ENCODE results near the gene CYP4F22.
"Not testable (repeated sequence)": the region's sequence is repeated elsewhere in the genome, so short reads cannot be mapped to it uniquely, and the experiment has no call there.

The CYP4F22 gene

DNA sequence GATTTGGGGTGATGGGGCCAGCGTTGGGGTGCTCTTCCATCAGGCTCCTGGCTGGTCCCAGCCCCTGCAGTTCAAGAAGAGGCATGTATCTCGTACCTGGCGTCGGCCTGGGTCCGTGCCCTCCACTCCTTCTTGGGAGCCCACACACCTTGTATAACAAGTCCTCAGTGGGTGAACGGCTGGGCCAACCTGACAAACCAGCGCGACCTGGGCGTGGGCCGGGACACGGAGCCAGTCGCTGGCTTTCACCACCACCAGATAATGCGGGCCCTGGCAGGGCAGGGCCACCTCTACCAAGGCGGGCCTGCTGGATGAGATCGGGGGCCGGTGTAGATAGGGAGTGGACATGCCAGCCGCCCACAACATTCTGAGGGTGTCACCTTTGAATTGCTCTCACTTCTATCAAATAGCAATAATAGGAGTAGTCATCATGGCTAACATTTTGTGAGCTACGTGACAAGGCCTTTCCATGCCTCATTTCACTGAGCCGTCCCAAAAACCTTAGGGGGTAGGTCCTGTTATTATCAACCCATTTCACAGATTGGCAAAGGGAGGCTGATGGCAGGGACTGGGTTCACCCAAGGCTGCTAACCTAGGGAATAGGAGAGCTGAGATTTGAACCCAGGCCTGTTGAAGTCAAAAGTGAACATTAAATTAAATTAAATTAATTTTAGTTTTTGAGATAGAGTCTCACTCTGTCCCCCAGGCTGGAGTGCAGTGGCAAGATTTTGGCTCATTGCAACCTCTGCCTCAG is 3.5 kb downstream of the CYP4F22 start:
- H3K4me3 ChIP-seq (ENCODE audit: control insufficient read depth, low read depth, low read length), result no peak overlapping the region
- TF ChIP-seq, protein P1, sequence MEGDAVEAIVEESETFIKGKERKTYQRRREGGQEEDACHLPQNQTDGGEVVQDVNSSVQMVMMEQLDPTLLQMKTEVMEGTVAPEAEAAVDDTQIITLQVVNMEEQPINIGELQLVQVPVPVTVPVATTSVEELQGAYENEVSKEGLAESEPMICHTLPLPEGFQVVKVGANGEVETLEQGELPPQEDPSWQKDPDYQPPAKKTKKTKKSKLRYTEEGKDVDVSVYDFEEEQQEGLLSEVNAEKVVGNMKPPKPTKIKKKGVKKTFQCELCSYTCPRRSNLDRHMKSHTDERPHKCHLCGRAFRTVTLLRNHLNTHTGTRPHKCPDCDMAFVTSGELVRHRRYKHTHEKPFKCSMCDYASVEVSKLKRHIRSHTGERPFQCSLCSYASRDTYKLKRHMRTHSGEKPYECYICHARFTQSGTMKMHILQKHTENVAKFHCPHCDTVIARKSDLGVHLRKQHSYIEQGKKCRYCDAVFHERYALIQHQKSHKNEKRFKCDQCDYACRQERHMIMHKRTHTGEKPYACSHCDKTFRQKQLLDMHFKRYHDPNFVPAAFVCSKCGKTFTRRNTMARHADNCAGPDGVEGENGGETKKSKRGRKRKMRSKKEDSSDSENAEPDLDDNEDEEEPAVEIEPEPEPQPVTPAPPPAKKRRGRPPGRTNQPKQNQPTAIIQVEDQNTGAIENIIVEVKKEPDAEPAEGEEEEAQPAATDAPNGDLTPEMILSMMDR (IDR thresholded peaks at IDR 0.05; ENCODE audit: control insufficient read depth, insufficient read depth, low read depth, low read length, missing control alignments), result no peak
- no peak for DNase-seq (ENCODE audit: low read depth)

DNA sequence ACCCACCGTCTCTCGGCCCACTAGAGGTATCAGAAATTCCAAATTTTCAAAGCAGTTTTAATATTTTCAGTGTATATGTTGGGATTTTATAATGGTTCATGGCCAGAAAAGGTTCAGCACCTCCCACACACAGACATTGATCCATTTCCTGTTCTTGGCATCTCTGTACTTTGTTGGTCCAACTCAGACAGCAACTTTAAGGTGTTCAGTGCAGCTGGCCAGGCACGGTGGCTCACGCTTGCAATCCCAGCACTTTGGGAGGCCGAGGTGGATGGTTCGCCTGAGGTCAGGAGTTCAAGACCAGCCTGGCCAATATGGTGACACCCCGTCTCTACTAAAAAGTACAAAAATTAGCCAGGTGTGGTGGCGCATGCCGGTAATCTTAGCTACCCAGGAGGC is 6.9 kb downstream of the CYP4F22 start:
- not testable (repeated sequence) for DNase-seq (ENCODE audit: low read depth); H3K4me3 ChIP-seq (ENCODE audit: control insufficient read depth, low read depth, low read length)

GRCh38 chr19:15516363-15516762 is 8.0 kb downstream of the CYP4F22 start:
- H3K4me3 ChIP-seq (ENCODE audit: control insufficient read depth, low read depth, low read length), result no peak overlapping the region
- DNase-seq (ENCODE audit: low read depth), result no peak
- TF ChIP-seq, protein P1 (IDR thresholded peaks at IDR 0.05; ENCODE audit: control insufficient read depth, insufficient read depth, low read depth, low read length, missing control alignments), result no peak

DNA sequence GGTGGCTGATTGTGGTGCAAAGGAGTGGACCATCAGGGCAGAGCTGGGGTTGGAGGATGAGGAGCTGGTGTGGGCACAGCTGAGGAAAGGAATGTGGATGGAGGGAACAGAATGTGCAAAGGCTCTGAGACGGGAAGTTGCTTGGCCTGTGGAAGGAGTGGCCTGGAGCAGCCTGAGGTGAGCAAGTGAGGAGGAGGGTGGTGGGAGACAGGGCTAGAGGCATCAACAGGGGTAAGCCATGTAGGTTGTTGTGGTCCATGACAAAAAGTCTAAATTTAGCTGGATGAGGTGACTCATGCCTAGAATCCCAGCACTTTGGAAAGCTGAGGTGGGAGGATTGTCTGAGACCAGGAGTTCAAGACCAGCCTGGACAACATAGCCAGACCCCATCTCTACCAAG is 9.5 kb downstream of the CYP4F22 start:
- DNase-seq (ENCODE audit: low read depth), result no peak
- H3K4me3 ChIP-seq (ENCODE audit: control insufficient read depth, low read depth, low read length), result no peak overlapping the region
- TF ChIP-seq, protein P1 (IDR thresholded peaks at IDR 0.05; ENCODE audit: control insufficient read depth, insufficient read depth, low read depth, low read length, missing control alignments), result no peak

- DNase-seq (ENCODE audit: low read depth), result no peak
Measured at GRCh38 chr19:15519433-15519976, 11.2 kb downstream of the CYP4F22 start.

DNA sequence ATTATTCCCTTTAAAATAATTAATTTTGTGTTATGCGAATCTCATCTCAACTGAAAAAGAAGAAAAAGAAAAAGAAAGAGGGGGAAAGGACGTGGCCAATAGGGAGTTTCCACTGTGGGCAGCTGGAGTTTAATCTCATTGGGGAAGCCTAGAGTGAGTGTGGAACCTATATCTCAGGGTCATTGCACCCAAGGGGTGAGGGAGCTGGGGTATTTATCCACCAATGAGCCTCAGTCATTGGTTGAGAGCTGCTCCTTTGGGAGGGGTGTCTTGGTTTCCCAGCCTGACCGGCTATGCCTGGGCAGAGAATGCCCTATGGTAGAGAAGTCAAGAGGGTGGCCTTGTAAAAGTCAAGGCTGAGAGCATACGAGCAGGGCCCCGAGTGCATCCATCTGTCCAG is 16.5 kb downstream of the CYP4F22 start:
- no peak for DNase-seq (ENCODE audit: low read depth)
- TF ChIP-seq, protein P1 (IDR thresholded peaks at IDR 0.05; ENCODE audit: control insufficient read depth, insufficient read depth, low read depth, low read length, missing control alignments), result no peak
- H3K4me3 ChIP-seq (ENCODE audit: control insufficient read depth, low read depth, low read length), result no peak overlapping the region

More at GRCh38 chr19:15519433-15519976, 11.2 kb downstream of the CYP4F22 start:
- TF ChIP-seq, protein P1 (IDR thresholded peaks at IDR 0.05; ENCODE audit: control insufficient read depth, insufficient read depth, low read depth, low read length, missing control alignments), result no peak
- no peak overlapping the region for H3K4me3 ChIP-seq (ENCODE audit: control insufficient read depth, low read depth, low read length)

- TF ChIP-seq, protein P1 (IDR thresholded peaks at IDR 0.05; ENCODE audit: control insufficient read depth, insufficient read depth, low read depth, low read length, missing control alignments), result no peak
- H3K4me3 ChIP-seq (ENCODE audit: control insufficient read depth, low read depth, low read length), result no peak overlapping the region
- no peak for DNase-seq (ENCODE audit: low read depth)
Measured at GRCh38 chr19:15525291-15525690, 17.0 kb downstream of the CYP4F22 start.

Measured in AG09309 (cell line).